Osteocyte (in vitro differentiated cells): Measurements from ENCODE around the gene MRPL49. TPM values are rescaled to one million over a fixed set of nuclear protein-coding genes. Genes with fewer than 3 reads are reported as not detected.

ENCODE experiments used
- DNase-seq: peaks from one replicate; pipeline ENCODE4 v3.0.0; 2021; ENCODE audit warnings: mixed read lengths; ENCODE audit not compliant: unreplicated experiment; ENCODE audit errors: extremely low spot score
- H3K27ac Mint-ChIP-seq: one replicate; pipeline ENCODE4 v1.8.0; 2021; ENCODE audit warnings: mild to moderate bottlenecking, mixed read lengths; ENCODE audit not compliant: unreplicated experiment
- H3K27me3 Mint-ChIP-seq: one replicate; pipeline ENCODE4 v1.8.0; 2021; ENCODE audit warnings: mixed read lengths; ENCODE audit not compliant: unreplicated experiment
- H3K36me3 Mint-ChIP-seq: one replicate; pipeline ENCODE4 v1.8.0; 2021; ENCODE audit warnings: mixed read lengths; ENCODE audit not compliant: unreplicated experiment
- H3K4me1 Mint-ChIP-seq: one replicate; pipeline ENCODE4 v1.8.0; 2021; ENCODE audit warnings: mixed read lengths; ENCODE audit not compliant: unreplicated experiment
- H3K4me3 Mint-ChIP-seq: one replicate; pipeline ENCODE4 v1.8.0; 2021; ENCODE audit warnings: mild to moderate bottlenecking, moderate library complexity, mixed read lengths; ENCODE audit not compliant: unreplicated experiment
- H3K9me3 Mint-ChIP-seq: one replicate; pipeline ENCODE4 v1.8.0; 2021; ENCODE audit warnings: mixed read lengths; ENCODE audit not compliant: unreplicated experiment
- CTCF ChIP-seq: fragments of 200-600 bp; sonication (generic); IDR thresholded peaks from 2 replicates; pipeline ENCODE4 v1.5.0; 2021; ENCODE audit warnings: antibody characterized with exemption, mild to moderate bottlenecking, moderate library complexity
- total RNA-seq: library from RNA; stranded (reverse); gene quantifications from 2 replicates; pipeline ENCODE4 v1.2.1, GENCODE V29; 2021

MRPL49 gene
- total RNA-seq, 1 donor from 2014 or later, result 43.5 TPM

- no peak overlapping the region for H3K4me3 Mint-ChIP-seq
- H3K36me3 Mint-ChIP-seq, result no peaks in the 10 kb centered on the region
- no peaks in the 10 kb centered on the region for H3K27me3 Mint-ChIP-seq
- no peak for TF ChIP-seq CTCF
- no peaks in the 10 kb centered on the region for H3K9me3 Mint-ChIP-seq
- peaks cover 16% of the 10 kb centered on the region for H3K4me1 Mint-ChIP-seq
- H3K27ac Mint-ChIP-seq, result no peak overlapping the region
- no peak for DNase-seq
These were observed 30.0 kb downstream of the MRPL49 start for GRCh38 chr11:65152122-65152521.

GRCh38 chr11:65156256-65156655 is 34.1 kb downstream of the MRPL49 start:
- Mint-ChIP-seq H3K27me3 (peaks cover 9% of the 10 kb centered on the region), H3K36me3 (no peaks in the 10 kb centered on the region), H3K27ac (no peak overlapping the region), H3K4me1 (no peaks in the 10 kb centered on the region), H3K9me3 (no peaks in the 10 kb centered on the region), H3K4me3 (no peak overlapping the region)
- TF ChIP-seq CTCF, result no peak
- DNase-seq, result no peak

GRCh38 chr11:65156926-65157325 is 34.8 kb downstream of the MRPL49 start:
- DNase-seq, result no peak
- peaks cover 9% of the 10 kb centered on the region for H3K27me3 Mint-ChIP-seq
- no peaks in the 10 kb centered on the region for H3K4me1 Mint-ChIP-seq
- H3K4me3 Mint-ChIP-seq, result no peak overlapping the region
- H3K36me3 Mint-ChIP-seq, result no peaks in the 10 kb centered on the region
- no peak for TF ChIP-seq CTCF
- no peaks in the 10 kb centered on the region for H3K9me3 Mint-ChIP-seq
- H3K27ac Mint-ChIP-seq, result no peak overlapping the region

GRCh38 chr11:65157336-65157735 is 35.2 kb downstream of the MRPL49 start:
- Mint-ChIP-seq H3K36me3 (no peaks in the 10 kb centered on the region), H3K27me3 (peaks cover 9% of the 10 kb centered on the region), H3K4me1 (no peaks in the 10 kb centered on the region), H3K27ac (no peak overlapping the region), H3K9me3 (no peaks in the 10 kb centered on the region), H3K4me3 (no peak overlapping the region)
- no peak for DNase-seq
- no peak for TF ChIP-seq CTCF

GRCh38 chr11:65159012-65159411 is 36.9 kb downstream of the MRPL49 start:
- H3K27me3 Mint-ChIP-seq, result peaks cover 9% of the 10 kb centered on the region
- H3K4me3 Mint-ChIP-seq, result no peak overlapping the region
- H3K4me1 Mint-ChIP-seq, result no peaks in the 10 kb centered on the region
- H3K9me3 Mint-ChIP-seq, result no peaks in the 10 kb centered on the region
- DNase-seq, result no peak
- no peaks in the 10 kb centered on the region for H3K36me3 Mint-ChIP-seq
- TF ChIP-seq CTCF, result no peak
- no peak overlapping the region for H3K27ac Mint-ChIP-seq
